HG03571 (cell line): ENCODE measurements around the gene IRX1.

Experiments
- ATAC-seq: cut with Tn5 transposase; IDR thresholded peaks from one replicate; pipeline ENCODE4 v1.9.1; 2021; ENCODE audit not compliant: unreplicated experiment

The IRX1 gene

DNA sequence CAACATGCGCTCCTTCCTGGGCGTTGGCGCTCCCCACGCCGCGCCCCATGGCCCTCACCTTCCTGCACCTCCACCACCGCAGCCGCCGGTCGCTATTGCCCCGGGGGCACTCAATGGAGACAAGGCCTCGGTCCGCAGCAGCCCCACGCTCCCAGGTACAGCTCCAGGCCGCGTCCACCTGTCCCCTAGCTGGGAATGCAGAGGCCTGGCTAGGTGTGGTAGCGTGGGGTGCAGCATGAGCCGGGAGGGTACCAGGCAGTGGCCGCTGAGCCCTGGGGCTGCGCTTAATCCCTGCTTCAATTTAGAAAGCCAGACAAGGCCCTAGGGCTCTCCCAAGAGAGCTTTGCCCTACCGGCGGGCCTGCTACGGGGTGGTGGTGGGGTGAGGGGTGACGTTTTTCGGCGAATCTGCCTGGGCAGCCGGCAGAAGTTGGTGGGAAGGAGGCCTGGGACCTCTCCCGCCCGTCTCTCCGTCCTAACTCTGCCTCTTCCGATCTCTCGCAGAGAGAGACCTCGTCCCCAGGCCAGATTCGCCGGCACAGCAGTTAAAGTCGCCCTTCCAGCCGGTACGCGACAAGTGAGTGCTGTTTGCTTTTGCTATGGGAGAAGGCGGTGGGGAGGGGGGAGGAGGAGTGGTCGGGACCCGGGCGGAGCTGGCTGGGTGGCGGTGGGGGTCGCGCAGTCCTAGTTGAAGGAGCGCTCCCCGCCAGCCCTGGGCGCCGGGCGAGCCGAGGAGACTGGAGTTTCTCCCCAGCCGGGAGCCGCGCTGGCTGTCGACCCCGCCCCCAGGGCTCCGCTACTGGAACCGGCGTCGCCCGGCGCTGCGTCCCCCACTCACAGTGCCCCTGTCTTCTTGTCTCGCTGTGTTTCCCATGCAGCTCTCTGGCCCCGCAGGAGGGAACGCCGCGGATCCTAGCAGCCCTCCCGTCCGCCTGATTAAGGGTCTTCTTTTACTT lies 4.8 kb downstream of the IRX1 start:
- ATAC-seq = no peak

DNA sequence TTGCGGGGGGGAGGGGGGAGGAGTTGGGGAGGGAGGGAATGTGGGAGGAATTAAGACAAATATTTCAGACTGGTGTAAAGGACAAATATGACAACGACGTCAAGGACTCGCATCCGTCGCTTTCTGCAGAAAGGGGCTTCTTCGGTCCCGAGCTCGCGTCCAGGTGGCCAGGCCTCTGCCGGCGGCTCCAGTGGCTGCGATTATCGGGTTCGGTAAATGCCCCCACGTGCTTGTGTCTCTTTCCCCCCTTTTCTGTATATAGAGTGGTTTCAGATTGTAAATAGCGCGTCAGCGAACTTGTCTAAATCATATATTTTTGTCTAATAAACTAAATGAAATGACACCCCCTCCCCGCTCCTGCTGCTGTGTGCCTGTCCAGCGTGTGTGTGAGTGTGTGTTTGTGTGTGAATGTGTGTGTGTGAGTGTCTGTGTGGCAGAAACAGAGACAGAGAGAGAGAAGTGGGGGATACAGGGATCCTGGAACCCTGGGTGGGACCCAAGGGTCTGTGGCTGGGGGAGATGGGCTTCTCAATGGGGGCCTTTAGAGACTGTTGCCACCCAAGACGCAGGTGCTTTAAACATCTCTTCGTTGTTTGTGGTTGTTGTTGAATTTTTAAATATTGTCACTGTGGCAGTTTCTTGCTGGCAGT lies 5.6 kb downstream of the IRX1 start:
- ATAC-seq = no peak

DNA sequence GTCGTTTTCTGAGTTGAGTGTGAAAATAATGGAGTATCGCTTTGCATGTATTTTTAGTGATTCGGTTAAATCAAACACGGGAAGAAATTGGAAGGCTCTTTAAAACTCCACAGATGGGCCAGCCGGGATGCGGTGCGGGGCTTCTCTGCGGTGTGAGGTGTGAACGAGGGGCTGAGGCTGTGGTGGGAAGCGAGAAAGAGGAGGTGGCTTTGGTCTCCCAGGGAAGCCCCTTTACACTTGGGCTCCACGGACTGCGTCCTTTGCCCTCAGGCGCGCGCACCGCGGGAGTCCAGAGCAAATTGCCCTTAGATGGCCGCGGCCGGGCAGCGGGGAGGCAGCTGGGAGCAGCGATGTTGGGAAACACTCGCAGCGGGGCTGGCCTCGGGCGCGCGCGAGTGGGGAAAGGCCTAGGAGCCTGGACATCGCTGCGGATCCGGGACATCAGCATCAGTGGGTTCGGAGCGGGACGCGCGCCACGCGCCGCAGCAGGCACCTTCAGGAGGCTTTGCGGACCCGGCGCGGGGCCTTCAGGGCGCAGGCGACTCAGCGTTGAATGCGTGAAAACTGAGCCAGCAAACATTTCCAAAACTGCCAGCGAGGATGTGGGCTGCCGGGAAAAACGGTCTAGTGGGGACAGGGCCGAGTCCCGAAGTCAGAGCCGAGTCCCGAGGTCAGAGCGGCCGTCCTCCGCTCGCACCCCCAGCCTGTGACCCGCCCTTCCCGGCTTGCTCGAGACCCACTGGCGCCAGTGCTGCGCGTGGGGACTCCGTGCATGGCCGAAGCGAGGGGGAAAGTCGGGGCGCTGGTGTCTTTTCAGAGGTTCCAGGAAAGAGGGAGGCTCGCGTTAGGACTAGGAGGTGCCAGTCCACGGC lies 6.5 kb downstream of the IRX1 start:
- no peak for ATAC-seq

DNA sequence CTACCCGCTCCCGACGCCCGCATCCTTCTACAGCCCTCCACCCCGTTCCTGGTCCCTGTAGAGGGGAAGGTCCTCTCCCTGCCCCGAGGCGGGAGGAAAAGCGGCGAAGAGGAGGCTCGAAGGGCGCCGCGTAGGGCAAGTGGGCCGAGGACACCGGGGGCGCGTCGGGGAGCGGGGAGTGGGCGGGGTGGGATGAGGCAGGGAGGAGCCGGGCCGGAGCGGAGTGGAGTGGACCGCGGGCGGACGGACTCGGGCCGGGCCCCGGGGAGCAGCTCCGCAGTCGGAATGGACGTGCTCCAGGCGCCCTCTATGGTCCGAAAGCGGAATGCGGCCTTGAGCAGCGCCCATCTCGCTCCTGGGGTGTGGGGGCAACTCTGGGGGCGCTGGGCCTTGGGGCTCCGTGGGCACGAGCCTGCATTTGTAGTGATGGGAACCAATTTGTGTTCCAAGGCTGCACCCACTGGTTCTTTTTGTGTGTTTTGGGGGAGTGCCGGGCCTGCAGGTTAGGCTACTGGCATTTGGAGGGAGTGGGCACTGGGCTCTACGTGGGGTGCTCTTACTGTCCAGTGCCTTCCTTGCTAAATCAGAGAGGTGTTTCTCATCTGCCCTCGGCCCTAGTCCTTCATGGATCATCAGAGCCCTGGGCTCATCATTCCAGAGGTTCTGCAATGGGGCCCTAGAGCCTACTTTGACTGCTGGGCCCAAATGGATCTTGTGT lies 7.3 kb downstream of the IRX1 start:
- no peak for ATAC-seq

DNA sequence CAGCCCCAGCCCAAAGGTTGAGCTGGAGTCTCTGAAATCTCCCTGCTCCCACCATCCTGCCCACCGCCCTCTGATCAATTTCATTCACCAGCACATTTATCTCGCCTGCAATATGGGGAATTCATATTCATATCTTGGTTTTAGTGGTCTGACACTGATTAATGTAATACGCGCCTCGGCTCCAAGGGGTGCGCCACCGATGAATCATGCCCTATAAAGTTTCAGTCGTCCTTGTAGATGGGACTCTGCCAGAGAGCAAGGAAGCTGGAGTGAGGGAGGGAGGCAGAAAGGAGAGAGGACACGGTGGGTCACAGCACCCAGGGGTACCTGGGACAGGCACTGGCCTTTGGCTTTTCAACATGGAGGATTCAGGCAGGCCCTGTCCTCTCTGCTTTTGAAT lies 8.9 kb downstream of the IRX1 start:
- ATAC-seq = no peak

DNA sequence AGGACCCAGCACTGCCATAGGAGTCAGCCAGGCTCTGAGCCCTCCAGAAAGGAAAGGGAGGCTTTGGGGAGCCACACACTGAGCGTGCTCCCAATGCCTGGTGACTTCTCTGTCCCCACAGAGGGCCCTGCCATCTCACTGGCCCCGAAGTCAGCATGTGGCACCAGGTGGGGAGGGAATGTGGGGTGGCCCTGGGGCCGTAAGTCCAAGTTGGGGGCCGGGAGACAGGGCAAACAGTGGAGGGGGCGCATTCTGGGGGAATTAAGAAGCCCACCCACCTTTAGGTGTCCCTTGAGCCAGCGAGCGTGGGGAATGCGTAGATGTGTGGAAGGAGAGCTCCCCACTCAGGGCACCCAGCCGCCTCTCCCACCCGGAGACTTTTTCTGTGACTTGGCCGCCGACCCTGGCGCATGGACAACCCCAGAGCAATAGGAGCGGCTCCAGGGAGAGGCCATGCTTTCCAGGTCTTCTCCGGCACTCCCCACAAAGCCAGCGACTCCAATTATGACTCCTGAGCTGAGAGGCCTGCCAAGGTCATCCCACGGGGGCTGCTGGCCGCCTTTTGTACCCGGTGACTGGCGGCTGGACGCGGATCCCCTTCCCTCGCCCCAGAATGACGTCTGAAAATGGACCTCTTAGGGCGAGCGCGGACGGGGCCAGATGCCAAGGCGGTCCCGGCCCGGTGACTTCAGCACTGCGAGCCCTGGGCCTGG lies 9.8 kb downstream of the IRX1 start:
- ATAC-seq = no peak

DNA sequence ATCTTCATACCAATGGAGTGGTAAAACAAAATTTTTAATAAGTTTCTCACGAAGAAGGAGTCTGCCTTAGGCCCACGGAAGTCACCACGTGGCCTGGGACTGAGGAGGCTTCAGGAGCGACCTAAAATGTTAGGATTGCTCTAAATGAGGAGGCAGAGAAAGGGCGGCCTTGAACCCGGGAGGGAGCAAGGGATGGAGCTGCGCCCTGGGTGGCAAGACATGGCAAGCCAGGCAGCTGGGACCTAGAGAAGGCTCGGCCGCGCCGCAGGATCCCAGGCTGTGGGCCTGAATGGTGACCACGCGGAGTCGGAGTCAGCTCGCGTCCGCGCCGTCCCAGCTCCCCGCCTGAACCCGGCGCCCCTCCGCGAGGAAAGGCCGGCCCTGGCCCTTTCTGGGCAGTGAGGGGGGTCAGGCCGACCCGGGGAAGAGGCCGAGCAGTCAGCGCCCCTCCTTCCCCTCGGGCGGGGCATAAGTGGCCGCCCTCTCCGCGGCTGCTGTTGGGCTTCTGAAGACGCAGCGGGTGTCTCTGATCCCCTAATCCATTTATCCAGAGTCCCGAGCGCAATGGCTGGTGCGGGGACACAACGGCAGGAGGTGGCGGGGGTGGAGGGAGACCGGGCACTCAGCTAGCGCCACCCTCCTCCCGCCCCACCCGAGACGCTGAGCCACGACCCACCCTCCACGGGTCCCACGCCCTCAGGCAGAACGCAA lies 10.6 kb downstream of the IRX1 start:
- no peak for ATAC-seq

DNA sequence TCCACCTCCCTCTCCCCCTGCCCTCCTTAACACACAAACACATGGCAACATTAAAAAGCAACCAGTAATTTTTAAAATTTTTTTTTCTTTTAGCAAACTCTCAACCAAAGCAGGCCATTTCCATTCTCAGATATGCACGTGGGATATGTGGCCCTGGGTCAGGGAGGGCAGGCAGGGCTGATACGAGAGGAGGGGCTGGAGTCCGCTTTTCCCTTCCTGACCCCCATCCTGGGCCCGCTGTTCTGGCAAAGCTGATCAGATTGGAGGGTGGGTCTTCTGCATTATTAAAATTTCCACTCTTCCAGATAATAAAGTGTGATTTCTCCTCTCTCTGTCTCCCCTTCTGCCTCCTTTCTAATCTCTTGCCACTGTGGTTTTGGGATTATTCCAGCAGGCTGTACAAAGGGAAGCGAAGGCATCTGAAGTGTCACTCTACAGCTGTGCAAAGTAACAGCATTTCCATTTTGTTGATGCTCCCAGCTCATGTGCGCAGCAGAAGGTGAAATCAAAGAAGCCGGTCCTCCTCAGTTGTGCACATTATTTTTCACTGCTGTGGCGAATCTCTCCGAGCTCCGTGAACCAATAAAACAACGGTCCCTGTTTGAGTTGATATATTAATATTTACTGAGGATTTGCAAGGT lies 12.0 kb downstream of the IRX1 start:
- ATAC-seq = no peak

DNA sequence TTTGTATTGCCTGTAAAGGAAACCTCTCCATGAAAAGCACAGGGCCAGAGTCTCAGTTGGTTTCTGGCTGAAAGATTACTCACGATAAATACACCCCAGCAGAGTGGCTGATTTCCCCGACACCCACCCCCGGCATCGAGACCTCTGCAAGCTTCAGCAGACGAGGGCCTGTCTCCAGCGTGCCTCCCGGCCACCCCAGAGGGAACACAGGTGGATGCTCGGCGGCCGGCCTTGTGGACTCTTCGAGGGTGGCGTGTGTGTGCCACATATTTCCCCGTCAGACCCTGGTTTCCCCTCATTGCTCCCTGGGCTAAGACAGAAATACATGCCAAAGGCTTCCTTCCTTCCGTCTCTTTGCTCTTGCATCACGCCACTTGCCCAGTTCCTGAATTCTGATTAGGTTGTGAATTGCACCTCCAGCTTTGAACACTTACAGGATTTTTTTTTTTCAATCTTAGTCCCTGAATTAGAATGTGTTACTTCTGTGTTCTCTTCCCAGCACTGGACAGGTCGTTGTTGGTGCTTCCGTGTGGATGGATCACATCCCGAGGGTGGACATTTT lies 13.6 kb downstream of the IRX1 start:
- no peak for ATAC-seq

DNA sequence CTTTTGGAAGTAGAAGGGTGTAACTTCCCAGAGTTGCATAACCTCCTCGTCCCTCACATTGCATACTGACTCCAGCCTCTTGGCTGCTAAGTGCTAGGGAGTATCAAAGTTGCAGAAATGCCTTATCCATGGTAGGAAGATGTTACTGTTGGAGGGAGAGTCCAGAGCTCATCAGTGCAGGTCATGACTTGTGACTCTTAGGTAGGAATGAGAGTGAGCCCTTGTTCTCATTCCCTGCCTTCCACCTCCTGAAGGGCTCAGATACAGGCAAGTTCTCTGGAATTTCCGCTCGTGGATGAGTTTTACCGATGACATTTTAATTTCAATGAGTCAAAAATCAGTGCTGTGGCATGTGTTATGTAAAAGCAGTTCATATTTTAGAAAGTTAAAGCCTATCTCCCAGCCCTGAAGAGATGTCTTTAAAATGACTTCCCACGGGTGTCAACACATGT lies 17.0 kb downstream of the IRX1 start:
- no peak for ATAC-seq

DNA sequence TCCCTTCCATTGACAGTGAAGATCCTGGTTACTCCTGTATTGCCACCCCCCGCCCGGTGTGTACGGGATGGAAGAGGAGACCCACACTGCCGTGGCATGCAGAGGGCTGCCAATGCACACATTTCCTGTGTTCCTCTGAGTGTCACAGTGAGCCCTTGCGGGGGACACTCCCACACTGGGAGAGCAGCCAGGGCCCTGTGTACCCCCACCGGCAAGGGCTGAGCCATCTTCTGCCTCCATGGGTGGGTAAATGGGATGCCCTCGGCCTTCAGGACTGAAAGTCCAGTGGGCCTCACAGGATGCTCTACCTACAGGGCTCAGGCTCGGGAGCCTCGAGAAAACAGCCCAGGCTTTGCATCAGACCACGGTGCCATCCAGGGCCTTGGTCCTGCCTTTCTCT lies 18.1 kb downstream of the IRX1 start:
- no peak for ATAC-seq

DNA sequence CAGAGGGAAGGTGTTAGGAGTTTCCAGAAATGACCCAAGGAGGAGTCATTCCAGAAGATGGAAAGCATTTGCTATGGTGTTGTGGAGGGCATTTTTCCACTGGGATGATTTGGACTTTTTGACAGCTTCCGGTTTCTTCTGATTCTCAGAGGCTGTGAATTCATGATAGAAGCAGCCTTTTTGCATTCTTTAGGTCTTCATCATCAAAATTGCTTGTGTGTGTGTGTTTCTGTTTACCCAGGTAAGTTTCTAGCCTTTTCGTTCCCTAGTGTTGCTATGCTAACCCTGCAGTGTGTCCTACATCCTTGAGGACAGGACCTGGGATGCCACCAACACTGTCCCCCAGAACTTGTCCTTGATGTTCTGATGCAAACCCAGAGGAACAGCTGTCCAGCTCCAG lies 19.6 kb downstream of the IRX1 start:
- ATAC-seq = no peak

DNA sequence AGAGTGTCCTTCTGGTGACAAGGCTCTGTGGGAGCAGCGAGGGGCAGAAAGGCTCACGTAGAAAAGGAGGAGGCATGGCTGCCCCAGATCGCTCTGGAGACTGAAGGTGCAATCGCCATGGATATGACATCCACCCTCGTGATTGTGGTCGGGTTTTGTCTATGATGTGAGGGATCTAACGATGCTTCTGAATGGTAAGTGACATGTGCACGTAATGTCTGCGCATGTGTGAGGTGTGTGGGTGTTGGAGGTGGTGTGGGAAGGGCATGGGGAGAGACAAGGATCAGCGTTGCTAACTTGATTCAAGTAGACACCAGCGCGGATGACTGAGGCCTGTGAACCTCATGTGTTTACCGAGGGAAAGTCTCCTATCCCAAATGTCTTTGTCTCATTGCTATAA lies 20.2 kb downstream of the IRX1 start:
- no peak for ATAC-seq

DNA sequence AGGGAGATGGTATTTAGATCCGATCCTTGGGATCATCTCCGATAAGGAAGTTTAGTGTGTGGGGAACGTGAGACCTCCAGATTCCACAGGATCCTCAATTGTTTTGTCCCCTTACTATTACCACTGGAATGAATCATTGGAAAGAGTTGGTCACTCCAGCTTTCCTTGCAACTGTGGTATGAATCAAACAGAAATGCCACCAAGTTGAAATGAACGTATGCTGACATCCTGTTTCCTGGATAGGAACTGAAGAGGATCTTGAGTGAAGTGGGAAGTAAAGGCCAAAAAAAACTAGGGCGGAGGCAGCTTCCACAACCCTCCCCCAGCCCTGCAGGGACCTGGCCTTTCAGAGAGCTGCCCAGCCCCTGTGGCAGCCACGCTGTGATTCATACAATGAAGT lies 23.9 kb downstream of the IRX1 start:
- ATAC-seq = no peak

DNA sequence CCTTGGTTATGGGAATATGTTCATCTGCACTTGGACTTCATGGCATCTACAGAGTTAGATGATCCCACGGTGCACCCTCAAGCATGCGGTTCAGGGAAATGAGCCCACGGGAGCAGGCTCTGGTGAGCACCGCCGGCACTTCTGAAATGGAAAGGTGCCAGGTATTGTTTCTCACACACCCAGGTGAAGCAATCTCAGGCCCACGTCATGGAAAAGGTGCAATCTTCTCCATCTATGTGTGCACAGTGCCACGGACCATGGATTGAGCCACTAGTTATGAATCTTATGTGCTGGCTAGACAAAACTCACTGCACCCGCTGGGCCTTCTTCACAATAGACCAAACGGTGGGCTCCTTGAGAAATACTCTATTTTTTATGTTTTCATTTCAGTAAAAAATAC lies 27.3 kb downstream of the IRX1 start:
- no peak for ATAC-seq

DNA sequence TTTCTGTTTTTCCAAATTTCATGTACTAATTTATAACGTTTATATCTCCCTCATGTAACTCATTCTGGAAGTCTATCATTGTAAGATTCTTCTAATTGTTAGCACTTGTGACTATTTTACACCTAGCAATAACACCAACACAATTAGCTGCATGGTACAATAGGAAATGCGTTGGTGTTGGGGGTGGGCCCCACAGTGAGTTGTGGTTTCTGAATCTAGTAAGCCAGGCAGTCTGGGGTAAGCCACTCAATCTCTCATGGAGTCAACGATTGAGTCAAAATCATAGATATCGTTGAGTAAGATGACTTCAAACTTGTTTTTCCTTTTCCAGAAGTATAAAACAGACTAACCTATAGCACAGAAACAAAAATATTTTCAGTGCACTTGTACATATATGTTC lies 30.0 kb downstream of the IRX1 start:
- no peak for ATAC-seq

DNA sequence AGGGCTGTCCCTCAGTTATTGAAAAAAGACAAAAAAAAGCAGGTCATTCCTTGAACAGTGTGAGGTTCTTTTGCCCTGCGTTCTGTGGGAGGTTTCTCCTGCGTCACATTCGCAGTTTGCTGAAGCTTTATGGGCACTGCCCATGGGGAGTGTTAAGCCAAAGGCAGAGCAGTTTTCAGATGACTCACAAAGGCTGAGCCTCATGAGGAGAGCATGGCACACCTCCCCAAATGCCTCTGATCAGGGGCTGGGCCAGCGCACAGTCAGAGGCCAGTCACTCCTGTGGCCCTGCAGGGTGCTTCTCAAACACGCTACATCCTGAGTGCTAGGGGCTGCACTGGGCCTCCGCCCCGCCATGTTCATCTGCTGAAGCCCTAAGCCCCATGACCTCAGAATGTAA lies 38.4 kb downstream of the IRX1 start:
- ATAC-seq = no peak

DNA sequence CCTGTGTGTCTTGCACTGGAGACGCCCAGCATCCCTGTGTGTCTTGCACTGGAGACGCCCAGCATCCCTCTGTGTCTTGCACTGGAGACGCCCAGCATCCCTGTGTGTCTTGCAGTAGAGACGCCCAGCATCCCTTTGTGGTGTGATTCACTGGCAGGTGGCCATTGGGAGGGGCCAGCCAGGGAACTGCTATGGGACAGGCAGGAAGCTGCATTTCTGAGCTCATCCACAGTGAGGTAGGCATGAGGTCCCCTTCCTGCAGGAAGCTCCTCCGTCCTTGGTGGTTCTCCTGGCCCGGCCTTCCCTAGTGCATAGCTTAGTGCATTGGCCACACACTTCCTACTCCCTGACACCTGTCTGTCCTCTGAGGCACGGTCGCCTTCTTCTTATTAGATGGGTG lies 43.5 kb downstream of the IRX1 start:
- no peak for ATAC-seq

DNA sequence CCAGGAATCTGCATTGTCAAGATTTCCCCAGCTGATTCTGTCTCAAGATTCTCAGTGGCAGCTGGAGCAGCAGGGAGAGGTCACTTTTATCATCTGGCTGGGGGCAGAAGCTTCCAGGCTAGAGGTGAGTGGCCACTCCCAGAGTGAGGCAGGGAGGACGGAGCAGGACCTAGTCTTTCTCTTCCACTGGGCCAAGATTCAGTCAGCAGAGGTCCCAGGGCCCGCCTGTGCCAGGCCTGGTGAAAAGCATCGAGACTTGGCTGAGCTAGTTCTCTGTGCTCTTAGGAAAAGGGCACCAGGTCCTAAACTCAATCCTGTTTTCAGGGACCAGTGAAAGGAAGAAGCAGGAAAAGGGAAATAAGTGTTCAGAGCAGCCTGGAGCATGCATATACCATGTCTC lies 46.6 kb downstream of the IRX1 start:
- ATAC-seq = no peak
